Thyroid gland (tissue), 4 donors: ENCODE data around the gene FDXACB1.

Experiments
- POLR2A ChIP-seq, 2 donors: fragments of 450-650 bp; IDR thresholded peaks; one replicate each; pipeline ENCODE4 v1.6.1; 2017; ENCODE audit warnings: antibody characterized with exemption in 2 of 2, mild to moderate bottlenecking in 2 of 2, moderate library complexity in 1 of 2
- TF ChIP-seq, protein P1 (sequence below), 6 experiments: fragments of 200-600 bp in 3 of 6; fragments of 450-650 bp in 3 of 6; sonication (generic) in 3 of 6; IDR thresholded peaks; one replicate each; pipeline ENCODE4 v1.5.1; 2016 to 2019; ENCODE audit warnings: antibody characterized with exemption in 6 of 6, mild to moderate bottlenecking in 2 of 6, inconsistent platforms in 1 of 6, moderate library complexity in 1 of 6

DNA sequence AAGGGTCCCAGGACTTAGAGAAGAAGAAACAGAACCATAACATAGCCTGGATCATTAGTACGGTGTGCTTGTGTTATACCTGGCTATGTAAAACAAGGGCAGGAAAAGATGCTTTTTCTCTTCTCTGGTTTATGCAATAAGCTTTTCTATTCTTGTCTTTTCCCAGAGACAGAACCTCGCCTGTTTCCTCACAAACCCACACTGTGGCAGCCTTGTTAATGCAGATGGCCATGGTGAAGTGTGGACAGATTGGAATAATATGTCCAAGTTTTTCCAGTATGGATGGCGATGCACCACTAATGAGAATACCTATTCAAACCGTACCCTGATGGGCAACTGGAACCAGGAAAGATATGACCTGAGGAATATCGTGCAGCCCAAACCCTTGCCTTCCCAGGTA, 3.2 kb upstream of the FDXACB1 start:
- TF ChIP-seq, protein P1, sequence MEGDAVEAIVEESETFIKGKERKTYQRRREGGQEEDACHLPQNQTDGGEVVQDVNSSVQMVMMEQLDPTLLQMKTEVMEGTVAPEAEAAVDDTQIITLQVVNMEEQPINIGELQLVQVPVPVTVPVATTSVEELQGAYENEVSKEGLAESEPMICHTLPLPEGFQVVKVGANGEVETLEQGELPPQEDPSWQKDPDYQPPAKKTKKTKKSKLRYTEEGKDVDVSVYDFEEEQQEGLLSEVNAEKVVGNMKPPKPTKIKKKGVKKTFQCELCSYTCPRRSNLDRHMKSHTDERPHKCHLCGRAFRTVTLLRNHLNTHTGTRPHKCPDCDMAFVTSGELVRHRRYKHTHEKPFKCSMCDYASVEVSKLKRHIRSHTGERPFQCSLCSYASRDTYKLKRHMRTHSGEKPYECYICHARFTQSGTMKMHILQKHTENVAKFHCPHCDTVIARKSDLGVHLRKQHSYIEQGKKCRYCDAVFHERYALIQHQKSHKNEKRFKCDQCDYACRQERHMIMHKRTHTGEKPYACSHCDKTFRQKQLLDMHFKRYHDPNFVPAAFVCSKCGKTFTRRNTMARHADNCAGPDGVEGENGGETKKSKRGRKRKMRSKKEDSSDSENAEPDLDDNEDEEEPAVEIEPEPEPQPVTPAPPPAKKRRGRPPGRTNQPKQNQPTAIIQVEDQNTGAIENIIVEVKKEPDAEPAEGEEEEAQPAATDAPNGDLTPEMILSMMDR (IDR thresholded peaks at IDR 0.05) = no peak
- TF ChIP-seq POLR2A (IDR thresholded peaks at IDR 0.05) = no peak
